PC-9 (cell line): ENCODE results near the gene TAOK1. TPM values are rescaled to one million over a fixed set of nuclear protein-coding genes. Genes with fewer than 3 reads are reported as not detected.
"Not testable (repeated sequence)": the region's sequence is repeated elsewhere in the genome, so short reads cannot be mapped to it uniquely, and the experiment has no call there.

Source experiments
- BruUV-seq: library from RNA; stranded (reverse); fragments of 400-500 nt; replicated peaks from 2 replicates; lab custom pipeline; 2021; lab: Mats Ljungman, UMichigan
- CTCF ChIA-PET: fragments of 300-600 bp; sonication (Branson Sonifier 250); formaldehyde crosslinking; loops from one replicate; lab custom pipeline; 2022; ENCODE audit warnings: antibody characterized with exemption; lab: Charles Lee
- POLR2A ChIA-PET: fragments of 300-600 bp; sonication (Branson Sonifier 250); formaldehyde crosslinking; loops from one replicate; lab custom pipeline; 2022; ENCODE audit warnings: antibody characterized with exemption; ENCODE audit not compliant: unreplicated experiment; lab: Charles Lee
- DNase-seq, 2 experiments: peaks; one replicate each; pipeline versions ENCODE4 v3.0.0 to v3.0.0-alpha.2; 2015 to 2022; ENCODE audit warnings: mixed read lengths in 1 of 2
- H2AFZ ChIP-seq: fragments of 200-600 bp; sonication (generic); 2 replicates; pipeline ENCODE4 v1.8.1; 2017; ENCODE audit warnings: antibody characterized with exemption
- H3F3A ChIP-seq: fragments of 200-600 bp; sonication (generic); 2 replicates; pipeline ENCODE4 v1.8.1; 2017; ENCODE audit warnings: antibody characterized with exemption, mild to moderate bottlenecking, low read depth; ENCODE audit not compliant: insufficient read depth
- H3K27ac ChIP-seq: fragments of 200-600 bp; sonication (generic); 2 replicates; pipeline ENCODE4 v1.6.1; 2016; ENCODE audit warnings: mixed run types
- H3K27me3 ChIP-seq: fragments of 200-600 bp; sonication (generic); 2 replicates; pipeline ENCODE4 v1.6.1; 2016; ENCODE audit warnings: low read depth, mixed run types; ENCODE audit not compliant: insufficient read depth
- H3K36me3 ChIP-seq: fragments of 200-600 bp; sonication (generic); 2 replicates; pipeline ENCODE4 v1.6.1; 2016; ENCODE audit warnings: low read depth, mixed run types
- H3K4me1 ChIP-seq: fragments of 200-600 bp; sonication (generic); replicated peaks from 2 replicates; pipeline ENCODE4 v1.6.1; 2016; ENCODE audit warnings: mixed run types; ENCODE audit not compliant: insufficient read depth
- H3K4me2 ChIP-seq: fragments of 200-600 bp; sonication (generic); 2 replicates; pipeline ENCODE4 v1.6.1; 2017; ENCODE audit warnings: mixed run types
- H3K4me3 ChIP-seq: fragments of 200-600 bp; sonication (generic); 2 replicates; pipeline ENCODE4 v1.6.1; 2016; ENCODE audit warnings: mixed run types
- H3K79me2 ChIP-seq: fragments of 200-600 bp; sonication (generic); 2 replicates; pipeline ENCODE4 v1.6.1; 2017; ENCODE audit warnings: low read depth, mixed run types
- H3K9me2 ChIP-seq: fragments of 200-600 bp; sonication (generic); 2 replicates; pipeline ENCODE4 v1.8.1; 2017; ENCODE audit warnings: mild to moderate bottlenecking; ENCODE audit not compliant: insufficient read depth
- H3K9me3 ChIP-seq: fragments of 200-600 bp; sonication (generic); 2 replicates; pipeline ENCODE4 v1.8.1; 2016; ENCODE audit warnings: low read depth; ENCODE audit not compliant: insufficient read depth
- H4K20me1 ChIP-seq: fragments of 200-600 bp; sonication (generic); 2 replicates; pipeline ENCODE4 v1.8.1; 2017; ENCODE audit not compliant: insufficient read depth
- EZH2 ChIP-seq: fragments of 200-600 bp; sonication (generic); IDR thresholded peaks from 2 replicates; pipeline ENCODE4 v1.8.0; 2017; ENCODE audit warnings: antibody characterized with exemption, low read depth
- intact Hi-C: fragments of 100-400 bp; cut with micrococcal nuclease; formaldehyde crosslinking; loops from one replicate; pipeline ENCODE4 v1.10.0; 2022; ENCODE audit not compliant: unreplicated experiment
- total RNA-seq: library from RNA; stranded (reverse); gene quantifications from 2 replicates; pipeline ENCODE4 v1.2.3, GENCODE V29; 2021
- TF ChIP-seq, protein P1 (sequence below): fragments of 200-600 bp; sonication (generic); conservative IDR thresholded peaks from 2 replicates; pipeline ENCODE4 v1.6.1; 2017; ENCODE audit warnings: mixed run types, antibody characterized with exemption, mild to moderate bottlenecking, moderate library complexity

Gene TAOK1
- total RNA-seq, 1 experiment from 2014 or later: 51.1 TPM

DNA sequence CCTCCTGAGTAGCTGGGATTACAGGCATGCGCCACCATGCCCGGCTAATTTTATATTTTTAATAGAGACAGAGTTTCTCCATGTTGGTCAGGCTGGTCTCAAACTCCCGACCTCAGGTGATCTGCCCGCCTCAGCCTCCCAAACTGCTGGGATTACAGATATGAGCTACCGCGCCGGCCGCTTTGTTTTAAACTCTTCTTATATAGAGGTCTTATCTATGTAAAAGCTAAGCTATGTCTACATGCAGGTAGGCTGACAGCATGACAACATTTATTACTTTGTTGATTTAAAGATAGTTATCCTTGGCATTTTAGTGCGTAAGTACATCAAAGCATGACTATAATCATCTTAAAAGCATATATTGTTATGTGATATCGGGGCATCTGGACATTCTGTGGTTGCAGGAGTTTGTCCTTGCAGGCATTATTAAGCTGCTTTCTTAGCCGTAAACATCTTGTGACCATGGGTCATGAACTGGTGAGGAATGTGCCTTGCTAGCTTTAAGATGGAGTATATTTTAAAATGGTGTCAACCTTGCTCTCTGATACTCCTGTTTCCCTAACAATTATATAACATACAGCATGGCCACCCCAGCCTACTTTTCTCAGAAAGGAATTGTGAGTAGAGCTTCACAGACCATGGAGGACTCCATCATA is 45.8 kb upstream of the TAOK1 start:
- Histone ChIP-seq H3K27me3 (no peaks in the 10 kb centered on the region), H2AFZ (no peak overlapping the region), H3K4me2 (no peak overlapping the region), H3K9me2 (no peaks in the 10 kb centered on the region), H4K20me1 (no peaks in the 10 kb centered on the region), H3K9me3 (no peaks in the 10 kb centered on the region), H3K27ac (no peak overlapping the region), H3K4me1 (peaks cover 11% of the 10 kb centered on the region), H3K79me2 (no peaks in the 10 kb centered on the region), H3F3A (peaks cover 19% of the 10 kb centered on the region), H3K36me3 (no peaks in the 10 kb centered on the region), H3K4me3 (no peak overlapping the region)
- BruUV-seq: no TSS peak
- ChIA-PET CTCF (no interaction called here), POLR2A (interaction anchor here (0.6 to 0.7 kb wide), 2 partner anchors 50 to 94 kb away, joined by 4 to 7 read pairs; partner anchors contain the start of gene NUFIP2)
- no peak for DNase-seq
- intact Hi-C loops: no loop called here
- TF ChIP-seq EZH2: no peak
- TF ChIP-seq, protein P1, sequence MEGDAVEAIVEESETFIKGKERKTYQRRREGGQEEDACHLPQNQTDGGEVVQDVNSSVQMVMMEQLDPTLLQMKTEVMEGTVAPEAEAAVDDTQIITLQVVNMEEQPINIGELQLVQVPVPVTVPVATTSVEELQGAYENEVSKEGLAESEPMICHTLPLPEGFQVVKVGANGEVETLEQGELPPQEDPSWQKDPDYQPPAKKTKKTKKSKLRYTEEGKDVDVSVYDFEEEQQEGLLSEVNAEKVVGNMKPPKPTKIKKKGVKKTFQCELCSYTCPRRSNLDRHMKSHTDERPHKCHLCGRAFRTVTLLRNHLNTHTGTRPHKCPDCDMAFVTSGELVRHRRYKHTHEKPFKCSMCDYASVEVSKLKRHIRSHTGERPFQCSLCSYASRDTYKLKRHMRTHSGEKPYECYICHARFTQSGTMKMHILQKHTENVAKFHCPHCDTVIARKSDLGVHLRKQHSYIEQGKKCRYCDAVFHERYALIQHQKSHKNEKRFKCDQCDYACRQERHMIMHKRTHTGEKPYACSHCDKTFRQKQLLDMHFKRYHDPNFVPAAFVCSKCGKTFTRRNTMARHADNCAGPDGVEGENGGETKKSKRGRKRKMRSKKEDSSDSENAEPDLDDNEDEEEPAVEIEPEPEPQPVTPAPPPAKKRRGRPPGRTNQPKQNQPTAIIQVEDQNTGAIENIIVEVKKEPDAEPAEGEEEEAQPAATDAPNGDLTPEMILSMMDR: no peak

DNA sequence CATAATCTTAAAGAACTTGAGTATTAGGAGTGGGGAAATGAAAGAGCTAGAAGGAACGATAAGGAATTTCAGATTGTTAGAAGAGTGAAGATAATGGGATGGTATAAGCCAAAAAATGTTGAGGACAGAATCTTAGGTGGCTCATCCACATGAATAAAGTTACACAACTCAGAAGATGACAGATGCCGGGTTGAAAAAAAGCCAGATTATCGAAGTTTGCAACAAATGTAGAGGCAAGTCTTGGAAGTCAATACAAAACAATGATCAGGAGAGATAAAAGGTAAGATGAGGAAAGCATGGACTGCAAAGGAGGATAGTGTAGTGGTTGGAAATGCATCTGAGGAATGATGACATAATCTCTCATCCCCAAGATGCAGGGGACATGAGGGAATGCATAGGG is 45.1 kb upstream of the TAOK1 start:
- Histone ChIP-seq H3K9me2 (no peaks in the 10 kb centered on the region), H3K9me3 (no peaks in the 10 kb centered on the region), H2AFZ (no peak overlapping the region), H3K4me3 (no peak overlapping the region), H3K36me3 (no peaks in the 10 kb centered on the region), H3K4me2 (no peak overlapping the region), H4K20me1 (no peaks in the 10 kb centered on the region), H3K27ac (no peak overlapping the region), H3K27me3 (no peaks in the 10 kb centered on the region), H3F3A (peaks cover 19% of the 10 kb centered on the region), H3K79me2 (no peaks in the 10 kb centered on the region), H3K4me1 (peaks cover 11% of the 10 kb centered on the region)
- intact Hi-C loops: no loop called here
- ChIA-PET POLR2A (no interaction called here), CTCF (no interaction called here)
- no peak for DNase-seq
- TF ChIP-seq EZH2: no peak
- TF ChIP-seq, protein P1: no peak
- no TSS peak for BruUV-seq

DNA sequence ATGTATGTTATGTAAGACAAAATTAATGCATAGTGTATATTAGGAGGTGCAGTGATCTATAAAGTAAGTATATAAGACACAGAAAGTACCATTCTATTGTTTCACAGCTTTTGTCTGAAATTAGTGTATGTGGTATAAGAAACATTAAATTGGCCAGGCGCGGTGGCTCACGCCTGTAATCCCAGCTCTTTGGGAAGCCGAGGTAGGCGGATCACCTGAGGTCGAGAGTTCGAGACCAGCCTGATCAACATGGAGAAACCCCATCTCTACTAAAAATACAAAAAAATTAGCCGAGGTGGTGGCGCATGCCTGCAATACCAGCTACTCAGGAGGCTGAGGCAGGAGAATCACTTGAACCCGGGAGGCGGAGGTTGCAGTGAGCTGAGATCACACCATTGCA is 44.7 kb upstream of the TAOK1 start:
- H4K20me1 ChIP-seq, H3K27me3 ChIP-seq, H3K9me3 ChIP-seq, POLR2A ChIA-PET, H3K4me2 ChIP-seq, intact Hi-C loops, H3K27ac ChIP-seq, H2AFZ ChIP-seq, H3K79me2 ChIP-seq, H3K36me3 ChIP-seq, CTCF ChIA-PET, BruUV-seq, H3K4me3 ChIP-seq, H3K9me2 ChIP-seq, DNase-seq: not testable (repeated sequence)
- Histone ChIP-seq H3F3A (peaks cover 19% of the 10 kb centered on the region), H3K4me1 (peaks cover 11% of the 10 kb centered on the region)
